BLaER1 (cell line): ENCODE data around the gene B4GALT6.

Experiments used
- H3K27ac ChIP-seq: shearing (Covaris generic); formaldehyde crosslinking; 2 replicates; pipeline ENCODE4 v1.8.1; 2022
- H3K27me3 ChIP-seq: shearing (Covaris generic); formaldehyde crosslinking; 2 replicates; pipeline ENCODE4 v1.8.1; 2022
- H3K36me3 ChIP-seq: shearing (Covaris generic); formaldehyde crosslinking; 2 replicates; pipeline ENCODE4 v1.8.1; 2022
- H3K4me1 ChIP-seq: shearing (Covaris generic); formaldehyde crosslinking; 2 replicates; pipeline ENCODE4 v1.8.1; 2022
- H3K4me2 ChIP-seq: shearing (Covaris generic); formaldehyde crosslinking; 2 replicates; pipeline ENCODE4 v1.8.1; 2022
- H3K4me3 ChIP-seq: shearing (Covaris generic); formaldehyde crosslinking; 2 replicates; pipeline ENCODE4 v1.8.1; 2022
- H3K9ac ChIP-seq: shearing (Covaris generic); formaldehyde crosslinking; 2 replicates; pipeline ENCODE4 v1.8.1; 2022
- H3K9me3 ChIP-seq: shearing (Covaris generic); formaldehyde crosslinking; 2 replicates; pipeline ENCODE4 v1.8.1; 2022
- H4K20me1 ChIP-seq: shearing (Covaris generic); formaldehyde crosslinking; 2 replicates; pipeline ENCODE4 v1.8.1; 2022
- Cebpa-rat ChIP-seq: shearing (Covaris generic); IDR thresholded peaks from 2 replicates; pipeline ENCODE4 v1.8.1; 2022

The B4GALT6 gene

GRCh38 chr18:31664101-31664500, 20.3 kb downstream of the B4GALT6 start:
- no peak for TF ChIP-seq Cebpa-rat
- no peak overlapping the region for H3K27ac ChIP-seq

DNA sequence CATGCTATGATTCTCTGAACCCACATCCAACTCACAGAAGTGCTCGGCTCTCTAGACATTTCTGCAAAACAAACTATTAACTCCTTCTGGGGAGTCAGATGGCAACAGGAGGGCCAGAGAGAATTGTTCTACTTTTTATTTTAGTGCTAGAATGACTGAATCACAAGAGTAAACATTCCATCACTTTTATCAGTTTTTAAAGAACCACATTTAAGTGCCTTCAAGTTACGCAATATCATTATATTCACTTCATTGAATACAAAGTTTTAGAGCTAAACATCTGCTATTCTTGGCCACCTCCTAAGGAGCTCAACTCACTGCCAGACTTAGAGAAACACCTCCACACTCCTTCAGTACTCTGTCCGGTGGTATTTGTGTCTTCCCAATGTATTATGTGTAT, 22.4 kb downstream of the B4GALT6 start:
- Histone ChIP-seq H3K36me3 (no peaks in the 10 kb centered on the region), H4K20me1 (no peaks in the 10 kb centered on the region), H3K27ac (no peak overlapping the region), H3K4me1 (peaks cover 33% of the 10 kb centered on the region), H3K4me3 (no peak overlapping the region), H3K9me3 (0 out of 2 replicates have a peak, but pooled peaks cover 3% of the 10 kb centered on the region), H3K4me2 (no peak overlapping the region), H3K27me3 (no peaks in the 10 kb centered on the region), H3K9ac (no peak overlapping the region)
- TF ChIP-seq Cebpa-rat: peak; percentile 76; the same call in 1 of the 2 replicates

More at GRCh38 chr18:31664101-31664500, 20.3 kb downstream of the B4GALT6 start:
- Histone ChIP-seq H4K20me1 (no peaks in the 10 kb centered on the region), H3K4me2 (no peak overlapping the region), H3K36me3 (no peaks in the 10 kb centered on the region), H3K4me1 (peaks cover 15% of the 10 kb centered on the region), H3K4me3 (no peak overlapping the region), H3K27me3 (no peaks in the 10 kb centered on the region), H3K9ac (no peak overlapping the region), H3K9me3 (0 out of 2 replicates have a peak, but pooled peaks cover 3% of the 10 kb centered on the region)

GRCh38 chr18:31660763-31661162, 23.6 kb downstream of the B4GALT6 start:
- peaks cover 33% of the 10 kb centered on the region for H3K4me1 ChIP-seq
- no peak for TF ChIP-seq Cebpa-rat

GRCh38 chr18:31659576-31660177, 24.7 kb downstream of the B4GALT6 start:
- Histone ChIP-seq H3K4me3 (no peak overlapping the region), H3K9ac (no peak overlapping the region), H3K36me3 (no peaks in the 10 kb centered on the region), H3K4me1 (peaks cover 39% of the 10 kb centered on the region), H4K20me1 (no peaks in the 10 kb centered on the region), H3K27ac (0 out of 2 replicates have a peak overlapping the region, but pooled peaks have one; percentile 19), H3K27me3 (no peaks in the 10 kb centered on the region), H3K9me3 (0 out of 2 replicates have a peak, but pooled peaks cover 3% of the 10 kb centered on the region), H3K4me2 (peak overlapping the region; percentile 72)
- no peak for TF ChIP-seq Cebpa-rat

More at GRCh38 chr18:31660763-31661162, 23.6 kb downstream of the B4GALT6 start:
- no peak overlapping the region for H3K4me3 ChIP-seq
- H3K9me3 ChIP-seq: 0 out of 2 replicates have a peak, but pooled peaks cover 3% of the 10 kb centered on the region
- no peaks in the 10 kb centered on the region for H4K20me1 ChIP-seq
- no peak overlapping the region for H3K27ac ChIP-seq
- no peaks in the 10 kb centered on the region for H3K36me3 ChIP-seq
- no peak overlapping the region for H3K9ac ChIP-seq
- H3K4me2 ChIP-seq: no peak overlapping the region
- no peaks in the 10 kb centered on the region for H3K27me3 ChIP-seq

GRCh38 chr18:31658670-31659575, 25.5 kb downstream of the B4GALT6 start:
- Histone ChIP-seq H3K4me2 (peak overlapping the region; percentile 72), H3K27me3 (no peaks in the 10 kb centered on the region), H3K27ac (0 out of 2 replicates have a peak overlapping the region, but pooled peaks have one; percentile 19), H3K4me3 (no peak overlapping the region; the same call in 1 of the 2 replicates), H3K4me1 (peaks cover 39% of the 10 kb centered on the region), H4K20me1 (no peaks in the 10 kb centered on the region), H3K9ac (no peak overlapping the region), H3K9me3 (0 out of 2 replicates have a peak, but pooled peaks cover 3% of the 10 kb centered on the region), H3K36me3 (no peaks in the 10 kb centered on the region)
- no peak for TF ChIP-seq Cebpa-rat

DNA sequence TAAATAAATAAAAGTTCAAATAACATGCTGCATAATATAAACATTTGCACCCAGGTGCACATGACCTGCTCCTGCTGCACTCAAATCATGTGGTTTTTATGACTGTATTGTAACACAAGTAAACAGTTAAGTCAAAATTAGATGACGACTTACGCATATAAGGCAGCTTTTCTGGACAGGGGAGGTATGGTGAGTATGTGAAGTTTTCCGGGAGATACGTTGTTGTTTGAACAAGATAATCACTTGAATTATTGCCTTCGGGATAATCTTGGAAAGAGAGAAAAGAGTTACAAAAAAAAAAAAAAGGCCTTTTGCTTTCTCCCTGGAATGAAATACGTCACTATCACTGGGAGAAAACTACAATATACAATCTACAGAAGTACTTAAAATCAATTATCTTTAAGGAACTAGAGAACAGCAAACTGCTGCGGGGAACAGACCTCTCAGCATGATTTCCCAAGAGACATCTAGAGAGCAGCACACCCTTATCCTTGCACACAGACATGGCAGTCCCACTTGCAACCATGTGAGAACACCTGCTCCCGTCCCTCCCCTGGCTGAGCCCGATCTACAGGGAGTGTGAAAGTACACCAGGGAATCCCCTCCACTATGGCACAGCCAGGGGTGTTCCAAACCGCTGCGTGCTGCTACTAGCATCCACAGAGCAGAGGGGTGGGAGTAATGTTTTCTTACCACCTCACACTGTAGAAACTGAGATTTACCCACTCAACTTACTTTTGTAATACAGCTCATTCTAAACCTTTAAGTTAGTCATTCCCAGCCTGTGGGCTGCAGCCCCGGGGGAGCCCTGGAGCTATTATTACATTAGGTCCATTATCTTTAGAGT, 26.3 kb downstream of the B4GALT6 start:
- 0 out of 2 replicates have a peak overlapping the region, but pooled peaks have one; percentile 19 for H3K27ac ChIP-seq
- peaks cover 47% of the 10 kb centered on the region for H3K4me1 ChIP-seq
- H3K27me3 ChIP-seq: no peaks in the 10 kb centered on the region
- no peak overlapping the region for H3K9ac ChIP-seq
- no peaks in the 10 kb centered on the region for H3K36me3 ChIP-seq
- 0 out of 2 replicates have a peak, but pooled peaks cover 3% of the 10 kb centered on the region for H3K9me3 ChIP-seq
- TF ChIP-seq Cebpa-rat: no peak
- H3K4me3 ChIP-seq: no peak overlapping the region; the same call in 1 of the 2 replicates
- H4K20me1 ChIP-seq: no peaks in the 10 kb centered on the region
- peak overlapping the region; percentile 72 for H3K4me2 ChIP-seq

GRCh38 chr18:31656754-31657153, 27.6 kb downstream of the B4GALT6 start:
- H3K27ac ChIP-seq: no peak overlapping the region
- no peak overlapping the region for H3K4me3 ChIP-seq
- no peaks in the 10 kb centered on the region for H3K9me3 ChIP-seq
- peaks cover 53% of the 10 kb centered on the region for H3K4me1 ChIP-seq
- no peaks in the 10 kb centered on the region for H3K36me3 ChIP-seq
- no peaks in the 10 kb centered on the region for H3K27me3 ChIP-seq
- H3K4me2 ChIP-seq: no peak overlapping the region
- H3K9ac ChIP-seq: no peak overlapping the region
- TF ChIP-seq Cebpa-rat: no peak
- no peaks in the 10 kb centered on the region for H4K20me1 ChIP-seq

- no peak overlapping the region for H3K27ac ChIP-seq
- no peaks in the 10 kb centered on the region for H4K20me1 ChIP-seq
- H3K4me1 ChIP-seq: peaks cover 60% of the 10 kb centered on the region
Observed at GRCh38 chr18:31655354-31655753, 29.0 kb downstream of the B4GALT6 start.

DNA sequence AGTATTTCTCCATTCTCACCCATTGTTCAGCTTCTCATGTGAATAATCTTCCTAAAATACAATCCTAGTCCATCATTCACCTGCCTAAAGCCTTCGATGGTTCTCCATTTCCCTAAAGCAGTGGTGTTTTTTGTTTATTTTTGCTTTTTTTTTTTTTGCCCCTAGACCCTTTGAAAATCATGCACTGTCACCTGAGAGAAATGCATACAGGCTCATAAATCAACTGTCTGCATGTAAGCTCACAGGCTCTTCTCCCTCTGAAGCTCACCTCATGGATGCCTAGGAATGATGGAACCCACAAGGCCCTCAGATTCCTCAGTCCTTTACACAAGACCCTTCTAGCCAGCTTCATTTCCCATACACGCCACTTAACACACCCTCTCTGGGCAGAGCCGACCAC, 31.5 kb downstream of the B4GALT6 start:
- peak overlapping the region; percentile 58 for H3K27ac ChIP-seq
- peak overlapping the region; percentile 69 for H3K4me2 ChIP-seq
- H3K9ac ChIP-seq: no peak overlapping the region
- no peaks in the 10 kb centered on the region for H3K27me3 ChIP-seq
- no peaks in the 10 kb centered on the region for H4K20me1 ChIP-seq
- H3K36me3 ChIP-seq: no peaks in the 10 kb centered on the region
- no peaks in the 10 kb centered on the region for H3K9me3 ChIP-seq
- H3K4me3 ChIP-seq: no peak overlapping the region
- peaks cover 39% of the 10 kb centered on the region for H3K4me1 ChIP-seq
- no peak for TF ChIP-seq Cebpa-rat

More at GRCh38 chr18:31655354-31655753, 29.0 kb downstream of the B4GALT6 start:
- no peaks in the 10 kb centered on the region for H3K27me3 ChIP-seq
- no peaks in the 10 kb centered on the region for H3K36me3 ChIP-seq
- TF ChIP-seq Cebpa-rat: no peak
- H3K9me3 ChIP-seq: no peaks in the 10 kb centered on the region
- H3K4me2 ChIP-seq: no peak overlapping the region
- no peak overlapping the region for H3K4me3 ChIP-seq
- H3K9ac ChIP-seq: no peak overlapping the region
